GM12874 (cell line): ENCODE results near the gene CAPN2.

Experiments used
- TF ChIP-seq, protein P1 (sequence below): IDR thresholded peaks from 2 replicates; pipeline ENCODE4 v1.5.1; 2011; ENCODE audit warnings: low read depth, mild to moderate bottlenecking, control low read depth, low read length, moderate library complexity; ENCODE audit not compliant: insufficient read depth

CAPN2 gene

DNA sequence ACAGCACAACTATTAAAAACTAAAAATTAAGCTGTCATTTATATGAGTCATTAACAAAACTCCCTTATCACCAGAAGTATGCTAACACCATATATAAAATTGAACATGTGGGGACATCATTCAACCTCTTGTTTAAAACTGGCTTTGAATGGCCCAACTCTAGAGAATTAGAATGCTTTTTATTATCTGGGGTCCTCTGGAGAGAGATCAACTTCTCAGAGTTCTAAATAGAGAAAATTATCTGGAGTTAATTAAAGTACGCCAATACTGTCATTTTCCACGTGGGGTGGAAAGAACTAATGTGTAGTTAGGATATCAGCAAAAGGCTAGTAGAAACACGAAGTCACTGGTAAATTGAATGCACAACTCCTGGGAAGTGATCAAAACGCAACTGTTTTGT is 21.2 kb upstream of the CAPN2 start:
- TF ChIP-seq, protein P1, sequence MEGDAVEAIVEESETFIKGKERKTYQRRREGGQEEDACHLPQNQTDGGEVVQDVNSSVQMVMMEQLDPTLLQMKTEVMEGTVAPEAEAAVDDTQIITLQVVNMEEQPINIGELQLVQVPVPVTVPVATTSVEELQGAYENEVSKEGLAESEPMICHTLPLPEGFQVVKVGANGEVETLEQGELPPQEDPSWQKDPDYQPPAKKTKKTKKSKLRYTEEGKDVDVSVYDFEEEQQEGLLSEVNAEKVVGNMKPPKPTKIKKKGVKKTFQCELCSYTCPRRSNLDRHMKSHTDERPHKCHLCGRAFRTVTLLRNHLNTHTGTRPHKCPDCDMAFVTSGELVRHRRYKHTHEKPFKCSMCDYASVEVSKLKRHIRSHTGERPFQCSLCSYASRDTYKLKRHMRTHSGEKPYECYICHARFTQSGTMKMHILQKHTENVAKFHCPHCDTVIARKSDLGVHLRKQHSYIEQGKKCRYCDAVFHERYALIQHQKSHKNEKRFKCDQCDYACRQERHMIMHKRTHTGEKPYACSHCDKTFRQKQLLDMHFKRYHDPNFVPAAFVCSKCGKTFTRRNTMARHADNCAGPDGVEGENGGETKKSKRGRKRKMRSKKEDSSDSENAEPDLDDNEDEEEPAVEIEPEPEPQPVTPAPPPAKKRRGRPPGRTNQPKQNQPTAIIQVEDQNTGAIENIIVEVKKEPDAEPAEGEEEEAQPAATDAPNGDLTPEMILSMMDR, result no peak

DNA sequence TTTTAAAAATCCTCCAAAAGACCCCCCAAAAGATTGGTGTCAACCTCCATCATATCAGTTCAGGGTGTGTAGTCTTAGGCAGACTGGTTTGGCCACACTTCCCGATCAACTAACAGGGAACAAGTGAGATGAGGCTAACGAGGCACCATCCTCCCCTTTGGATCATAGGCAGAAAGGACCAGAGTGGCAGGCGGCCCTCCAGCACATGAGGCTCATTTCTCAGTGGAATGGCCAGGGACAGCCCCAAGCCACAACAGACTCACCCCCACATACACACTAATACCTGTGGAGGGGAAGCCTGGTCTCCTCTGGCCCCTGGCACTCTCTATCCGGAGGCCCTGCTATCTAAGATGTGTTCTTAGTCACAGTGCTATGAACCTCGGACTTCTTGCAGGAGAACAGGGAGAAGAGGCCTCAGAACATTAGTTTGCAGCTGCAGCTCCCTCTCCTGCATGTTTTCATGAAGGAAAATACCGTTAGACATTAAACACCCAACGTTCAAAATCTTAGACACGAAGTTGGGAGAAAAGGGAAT is 17.3 kb upstream of the CAPN2 start:
- TF ChIP-seq, protein P1, result no peak

DNA sequence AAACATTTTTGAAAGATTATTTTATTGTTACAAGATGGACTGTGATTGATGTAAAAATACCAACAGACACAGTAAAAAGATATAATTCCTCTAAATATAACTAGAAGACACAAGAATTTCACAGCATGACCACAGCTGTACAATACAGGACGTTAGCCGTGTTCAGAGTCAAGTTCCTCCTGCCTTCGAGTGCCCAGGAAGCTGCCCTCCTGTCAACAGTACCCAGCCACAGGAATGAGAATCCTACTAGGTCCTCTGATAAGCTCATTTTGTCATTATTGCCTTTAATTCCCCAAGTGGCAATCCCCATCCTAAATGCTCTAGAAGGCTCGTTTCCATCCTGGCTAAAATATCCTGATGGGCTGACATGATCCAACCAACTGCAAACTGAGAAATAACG is 16.4 kb upstream of the CAPN2 start:
- TF ChIP-seq, protein P1, result no peak

DNA sequence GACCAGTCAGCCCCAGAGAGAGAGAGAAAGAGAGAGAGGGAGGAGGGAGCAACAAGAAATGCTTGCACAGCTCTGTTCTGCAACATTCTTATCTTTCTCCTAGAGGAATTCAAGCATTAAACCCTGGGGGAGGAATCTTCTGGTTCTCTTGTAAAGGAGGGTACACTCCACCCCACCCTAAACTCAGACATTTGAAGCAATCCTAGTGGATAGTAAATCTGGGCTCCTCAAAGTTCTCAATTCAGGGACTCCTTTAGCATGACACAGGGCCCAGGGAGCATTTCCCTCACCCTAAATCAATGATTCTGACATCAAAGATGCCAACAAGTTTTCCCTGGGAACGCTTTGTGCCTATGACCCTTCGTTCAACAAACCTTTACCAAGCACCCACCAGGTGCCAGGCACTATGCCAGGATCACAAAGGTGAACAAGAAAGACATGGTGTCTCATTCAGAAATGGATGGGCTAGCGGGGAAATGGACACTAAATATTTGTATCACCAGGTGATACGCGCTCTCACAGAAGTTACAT is 11.9 kb upstream of the CAPN2 start:
- TF ChIP-seq, protein P1, result no peak

DNA sequence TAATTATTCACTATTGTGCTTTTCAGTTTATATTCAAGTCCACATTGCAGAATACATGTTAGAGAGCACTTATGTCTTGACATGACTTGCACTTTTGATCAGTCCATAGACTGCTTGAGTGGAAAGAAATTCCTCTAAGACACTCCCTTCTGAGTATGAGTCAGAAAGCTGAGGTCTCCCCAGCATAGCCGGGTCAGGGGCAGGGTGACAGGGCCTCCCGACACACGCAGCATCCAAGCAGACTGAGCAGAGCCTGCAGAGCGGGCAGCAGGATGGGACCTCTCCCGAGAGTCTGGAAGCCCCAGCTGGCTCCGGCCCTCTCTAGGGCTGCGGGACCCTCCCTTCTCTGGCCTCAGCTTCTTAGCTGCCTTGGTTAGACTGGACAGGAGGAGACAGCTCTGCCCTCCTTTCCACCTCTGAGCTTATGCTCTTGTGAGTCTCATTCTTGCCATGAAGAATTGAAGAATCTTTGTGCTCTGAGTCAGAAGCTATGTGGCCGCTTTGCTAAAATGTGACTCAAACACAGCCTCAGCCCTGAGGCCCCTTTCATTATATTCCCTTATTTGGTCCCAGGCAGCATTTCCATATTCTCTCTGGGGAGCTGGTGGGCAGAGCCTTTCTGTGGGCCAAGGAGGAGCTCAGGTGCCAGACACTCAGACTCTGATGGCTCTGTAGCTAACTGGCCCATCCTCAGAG is 11.2 kb upstream of the CAPN2 start:
- TF ChIP-seq, protein P1, result no peak

DNA sequence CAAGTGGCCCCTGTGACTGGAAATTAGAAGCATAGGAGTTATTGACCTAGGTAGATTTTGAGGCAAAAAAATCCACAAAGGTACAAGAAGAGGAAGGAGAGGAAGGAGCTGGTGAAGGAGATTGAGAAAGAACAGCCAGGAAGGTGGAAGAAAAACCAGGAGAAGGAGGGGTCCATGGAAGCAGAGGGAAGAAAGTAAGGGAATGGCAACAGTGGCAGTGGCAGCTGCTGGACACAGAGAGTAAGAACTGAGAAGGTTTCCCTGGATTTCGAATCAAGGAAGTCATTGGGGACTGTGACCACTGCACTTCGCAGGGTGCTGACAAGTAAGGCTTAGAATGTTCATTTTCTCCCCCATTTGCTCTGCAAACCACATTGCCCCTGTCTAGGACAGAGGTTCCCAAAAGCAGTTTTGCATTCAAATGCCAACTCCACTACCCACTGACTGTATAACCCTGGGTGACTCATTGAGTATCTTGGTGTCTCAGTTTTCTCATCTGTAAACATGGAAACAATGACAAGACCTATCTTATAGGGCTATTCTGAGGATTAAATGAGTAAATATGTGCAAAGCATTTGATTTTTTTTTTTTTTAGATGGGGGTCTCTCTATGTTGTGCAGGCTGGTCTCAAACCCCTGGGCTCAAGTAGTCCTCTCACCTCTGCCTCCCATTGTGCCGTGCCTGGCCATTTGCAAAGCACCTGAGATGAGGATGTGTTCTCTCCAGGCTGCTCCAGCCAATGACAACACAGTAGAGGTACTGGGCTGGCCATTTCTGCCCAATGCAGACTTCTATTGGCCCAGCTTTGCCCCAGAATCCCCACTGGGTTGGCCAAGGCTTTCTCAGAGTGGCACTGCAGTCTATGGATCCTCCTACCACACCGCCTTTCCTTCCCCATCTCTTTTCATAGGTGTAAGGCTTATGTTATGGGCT is 9.3 kb upstream of the CAPN2 start:
- TF ChIP-seq, protein P1, result no peak

DNA sequence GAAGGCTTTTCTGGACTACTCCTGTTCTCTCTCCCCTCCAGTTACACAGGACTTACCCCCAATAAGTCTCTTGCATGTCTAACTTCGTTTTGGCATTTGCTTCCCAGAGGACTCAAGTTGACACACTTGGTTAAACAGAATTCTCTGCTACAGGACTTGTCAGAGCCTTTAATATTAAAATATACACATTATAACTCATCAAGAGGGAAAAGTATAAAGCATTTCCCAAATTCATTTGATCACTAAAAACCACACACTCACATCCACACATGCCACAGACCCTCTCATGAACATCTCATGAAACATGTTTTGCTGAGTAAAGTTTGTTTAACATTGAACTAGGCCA is 8.7 kb upstream of the CAPN2 start:
- TF ChIP-seq, protein P1, result no peak
